Activated CD4-positive, alpha-beta T cell treated with anti-CD3 and anti-CD28 coated beads, Interleukin-2, amount 50 U/mL, for 24 hours (primary cell): ENCODE data around the gene HDGF.

ENCODE experiments used
- DNase-seq, 2 donors: peaks; one replicate each; pipeline ENCODE4 v3.0.0-alpha.2; 2020; ENCODE audit warnings: low read depth in 1 of 2, low spot score in 1 of 2

Gene HDGF

GRCh38 chr1:156726549-156727226, 24.8 kb downstream of the HDGF start:
- peak in 1 of 2 donors; percentile 30 for DNase-seq

GRCh38 chr1:156725683-156726280, 25.7 kb downstream of the HDGF start:
- DNase-seq: peak; percentile 64 to 67

GRCh38 chr1:156721535-156721934, 29.9 kb downstream of the HDGF start:
- DNase-seq: no peak

- no peak for DNase-seq
Observed at GRCh38 chr1:156721131-156721530, 30.3 kb downstream of the HDGF start.

GRCh38 chr1:156717351-156717750, 34.1 kb downstream of the HDGF start:
- no peak for DNase-seq

- no peak for DNase-seq
Observed at GRCh38 chr1:156714830-156715229, 36.6 kb downstream of the HDGF start.

- no peak for DNase-seq
Observed at GRCh38 chr1:156712626-156713025, 38.8 kb downstream of the HDGF start.

- DNase-seq: no peak
Observed at GRCh38 chr1:156711011-156711817, 40.3 kb downstream of the HDGF start.

- no peak for DNase-seq
Observed at GRCh38 chr1:156709757-156710489, 41.6 kb downstream of the HDGF start.

- DNase-seq: no peak
Observed at GRCh38 chr1:156709031-156709430, 42.4 kb downstream of the HDGF start.

GRCh38 chr1:156708218-156708661, 43.2 kb downstream of the HDGF start:
- DNase-seq: no peak

- no peak for DNase-seq
Observed at GRCh38 chr1:156707417-156708217, 43.9 kb downstream of the HDGF start.

GRCh38 chr1:156706657-156707416, 44.6 kb downstream of the HDGF start:
- no peak for DNase-seq

- peak in 1 of 2 donors; percentile 63 for DNase-seq
Observed at GRCh38 chr1:156705918-156706656, 45.4 kb downstream of the HDGF start.

GRCh38 chr1:156705321-156705917, 46.1 kb downstream of the HDGF start, which contains the start of gene CRABP2:
CRABP2 (minus strand) TSS chr1:156705583; CDS start chr1:156705446, 137 bp downstream.
- DNase-seq: no peak

GRCh38 chr1:156704930-156705320, 46.5 kb downstream of the HDGF start:
- DNase-seq: no peak

- no peak for DNase-seq
Observed at GRCh38 chr1:156704166-156704711, 47.2 kb downstream of the HDGF start.

- DNase-seq: no peak
Observed at GRCh38 chr1:156703741-156704140, 47.7 kb downstream of the HDGF start.
